ENCODE measurements around the gene HMCN2.

DNA sequence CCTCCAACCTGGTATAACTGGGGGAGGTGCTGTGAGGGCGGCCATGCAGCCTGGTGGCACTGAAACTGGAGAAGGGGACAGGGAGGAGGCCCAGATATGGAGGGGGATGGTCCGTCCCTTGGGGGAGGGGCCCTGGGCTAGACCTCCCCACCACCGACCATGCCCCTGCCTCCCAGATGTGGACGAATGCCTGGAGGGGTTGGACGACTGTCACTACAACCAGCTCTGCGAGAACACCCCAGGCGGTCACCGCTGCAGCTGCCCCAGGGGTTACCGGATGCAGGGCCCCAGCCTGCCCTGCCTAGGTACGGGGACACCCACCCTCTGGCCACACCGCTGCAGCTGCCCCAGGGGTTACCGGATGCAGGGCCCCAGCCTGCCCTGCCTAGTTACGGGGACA is 163.8 kb downstream of the HMCN2 start:
- no peak for TF ChIP-seq POLR2A (IDR thresholded peaks at IDR 0.05)
- TF ChIP-seq POLR2AphosphoS5 (IDR thresholded peaks at IDR 0.05), result no peak

Measured in stomach (tissue), 4 donors.